Stimulated activated CD4-positive, alpha-beta T cell treated with anti-CD3 and anti-CD28 coated beads, Interleukin-4, amount 100 ng/mL, for 24 hours (primary cell): ENCODE data around the gene ZNF732.
"Not testable (repeated sequence)": the region's sequence is repeated elsewhere in the genome, so short reads cannot be mapped to it uniquely, and the experiment has no call there.

Source experiments
- DNase-seq: peaks from one replicate; pipeline ENCODE4 v3.0.0-alpha.2; 2020

ZNF732 gene

DNA sequence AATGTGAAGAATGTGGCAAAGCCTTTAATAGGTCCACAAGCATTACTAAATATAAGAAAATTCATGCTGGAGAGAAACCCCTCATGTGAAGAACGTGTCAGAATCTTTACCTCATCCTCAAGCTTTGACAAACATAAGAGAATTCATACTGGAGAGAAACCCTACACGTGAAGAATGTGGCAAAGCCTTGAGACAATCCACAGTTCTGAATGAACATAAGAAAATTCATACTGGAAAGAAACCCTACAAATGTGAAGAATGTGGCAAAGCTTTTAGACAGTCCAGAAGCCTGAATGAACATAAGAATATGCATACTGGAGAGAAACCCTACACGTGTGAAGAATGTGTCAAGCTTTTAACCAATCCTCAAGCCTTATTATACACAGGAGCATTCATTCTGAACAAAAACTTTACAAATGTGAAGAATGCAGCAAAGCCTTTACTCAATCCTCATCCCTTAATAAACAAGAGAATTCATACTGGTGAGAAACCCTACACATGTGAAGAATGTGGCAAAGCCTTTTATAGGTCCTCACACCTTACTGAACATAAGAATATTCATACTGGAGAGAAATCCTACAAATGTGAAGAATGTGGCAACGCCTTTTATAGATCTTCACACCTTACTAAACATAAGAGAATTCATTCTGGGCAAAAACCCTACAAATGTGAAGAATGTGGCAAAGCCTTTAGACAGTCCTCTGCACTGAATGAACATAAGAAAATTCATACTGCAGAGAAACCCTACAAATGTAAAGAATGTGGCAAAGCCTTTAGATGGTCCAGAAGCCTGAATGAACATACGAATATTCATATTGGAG, 51.1 kb downstream of the ZNF732 start:
- DNase-seq, result no peak

DNA sequence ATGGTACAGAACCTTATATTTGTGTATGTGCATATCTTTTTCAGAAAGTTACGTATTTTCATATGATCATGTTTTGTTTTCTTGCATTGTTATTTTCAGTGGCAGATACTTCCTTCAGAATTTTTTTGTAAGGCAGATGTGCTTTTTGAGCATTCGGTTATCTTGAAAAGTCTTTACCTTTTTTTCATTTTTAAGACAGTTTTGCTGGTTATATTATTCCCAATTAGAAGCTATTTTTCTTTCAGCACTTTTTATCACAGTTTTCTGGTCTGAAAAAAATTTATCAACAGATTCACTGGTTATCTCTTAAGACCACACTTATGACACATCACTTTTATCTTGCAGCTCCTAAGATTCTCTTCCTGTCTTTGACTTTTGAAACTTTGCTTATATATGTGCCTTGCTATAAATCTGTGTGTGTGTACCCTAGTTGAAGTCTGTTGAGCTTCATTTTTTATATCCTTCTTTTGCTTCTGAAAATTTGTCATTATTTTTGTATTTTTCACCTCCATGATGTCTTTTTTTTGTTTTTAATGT, 53.1 kb downstream of the ZNF732 start:
- DNase-seq, result no peak

DNA sequence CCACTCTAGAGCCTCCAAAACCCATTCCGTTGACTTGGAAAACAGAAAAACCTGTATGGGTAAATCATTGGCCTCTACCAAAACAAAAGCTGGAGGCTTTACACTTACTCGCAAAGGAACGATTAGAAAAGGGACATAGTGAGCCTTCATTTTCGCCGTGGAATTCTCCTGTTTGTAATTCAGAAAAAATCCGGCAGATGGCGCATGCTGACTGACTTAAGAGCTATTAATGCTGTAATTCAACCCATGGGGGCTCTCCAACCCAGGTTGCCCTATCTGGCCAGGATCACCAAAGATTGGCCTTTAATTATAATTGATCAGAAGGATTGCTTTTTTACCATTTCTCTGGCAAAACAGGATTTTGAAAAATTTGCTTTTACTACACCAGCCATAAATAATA, 60.8 kb downstream of the ZNF732 start:
- peak; percentile 71 for DNase-seq

DNA sequence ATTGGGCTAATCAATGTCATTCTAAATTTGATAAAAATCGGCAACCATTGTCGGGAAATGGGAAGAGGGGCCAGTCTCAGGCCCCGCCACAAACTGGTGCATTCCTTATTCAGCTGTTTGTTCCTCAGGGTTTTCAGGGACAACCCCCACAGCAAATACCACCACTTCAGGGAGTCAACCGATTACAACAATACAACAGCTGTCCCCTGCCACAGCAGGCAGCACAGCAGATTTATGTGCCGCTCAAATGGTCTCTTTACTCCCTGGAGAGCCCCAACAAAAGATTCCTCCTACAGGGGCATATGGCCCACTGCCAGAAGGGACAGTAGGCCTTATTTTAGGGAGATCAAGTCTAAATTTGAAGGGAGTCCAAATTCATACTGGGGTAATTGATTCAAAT, 61.8 kb downstream of the ZNF732 start:
- no peak for DNase-seq

DNA sequence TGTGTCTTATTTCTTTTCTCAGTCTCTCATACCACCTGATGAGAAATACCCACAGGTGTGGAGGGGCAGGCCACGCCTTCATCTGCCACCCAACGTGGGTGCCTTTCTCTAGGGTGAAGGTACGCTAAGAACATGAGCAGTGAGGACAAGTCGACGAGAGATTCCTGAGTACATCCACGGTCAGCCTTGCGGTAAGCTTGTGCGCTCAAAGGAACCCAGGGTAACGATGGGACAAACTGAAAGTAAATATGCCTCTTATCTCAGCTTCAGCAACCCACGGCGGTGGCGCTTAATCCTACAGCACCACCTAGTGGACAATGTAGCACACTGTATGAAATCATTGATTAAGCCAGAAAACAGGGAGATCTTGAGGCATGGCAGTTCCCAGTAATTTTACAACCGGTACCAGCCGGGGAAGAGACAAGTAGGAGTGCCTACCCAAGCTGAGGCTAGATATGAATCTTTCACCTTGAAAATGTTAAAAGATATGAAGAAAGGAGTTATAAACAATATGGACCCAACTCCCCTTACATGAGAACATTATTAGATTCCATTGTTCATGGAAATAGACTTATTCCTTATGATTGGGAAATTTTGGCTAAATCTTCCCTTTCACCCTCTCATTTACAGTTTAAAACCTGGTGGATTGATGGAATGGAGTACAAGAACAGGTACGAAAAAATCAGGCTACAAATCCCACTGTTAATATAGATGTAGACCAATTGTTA, 63.0 kb downstream of the ZNF732 start:
- DNase-seq, result peak; percentile 66

DNA sequence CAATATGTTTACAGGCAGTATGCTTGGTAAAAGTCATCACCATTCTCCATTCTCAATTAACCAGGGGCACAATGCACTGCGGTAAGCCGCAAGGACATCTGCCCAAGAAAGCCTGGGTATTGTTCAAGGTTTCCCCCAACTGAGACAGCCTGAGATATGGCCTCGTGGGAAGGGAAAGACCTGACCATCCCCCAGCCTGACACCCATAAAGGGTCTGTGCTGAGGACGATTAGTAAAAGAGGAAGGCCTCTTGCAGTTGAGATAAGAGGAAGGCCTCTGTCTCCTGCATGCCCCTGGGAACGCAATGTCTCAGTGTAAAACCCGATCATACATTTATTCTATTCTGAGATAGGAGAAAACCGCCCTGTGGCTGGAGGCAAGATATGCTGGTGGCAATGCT, 63.9 kb downstream of the ZNF732 start:
- not testable (repeated sequence) for DNase-seq

DNA sequence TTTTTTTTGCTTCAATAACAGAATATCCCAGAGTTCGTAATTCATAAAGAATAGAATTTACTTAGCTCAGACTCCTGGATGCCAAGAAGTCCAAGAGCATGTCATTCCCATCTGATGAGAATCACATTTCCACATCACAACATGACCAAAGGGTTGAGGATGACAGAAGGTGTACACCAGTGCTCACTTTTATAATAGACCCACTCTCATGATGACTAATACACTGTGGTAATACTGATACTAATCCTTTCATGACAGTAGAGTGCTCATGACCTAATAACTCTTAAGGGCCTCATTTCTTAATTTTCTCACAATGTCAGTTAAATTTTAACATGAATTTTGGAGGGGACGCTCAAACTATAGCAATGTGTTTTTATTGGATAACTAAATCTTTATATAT, 69.2 kb downstream of the ZNF732 start:
- DNase-seq, result no peak

DNA sequence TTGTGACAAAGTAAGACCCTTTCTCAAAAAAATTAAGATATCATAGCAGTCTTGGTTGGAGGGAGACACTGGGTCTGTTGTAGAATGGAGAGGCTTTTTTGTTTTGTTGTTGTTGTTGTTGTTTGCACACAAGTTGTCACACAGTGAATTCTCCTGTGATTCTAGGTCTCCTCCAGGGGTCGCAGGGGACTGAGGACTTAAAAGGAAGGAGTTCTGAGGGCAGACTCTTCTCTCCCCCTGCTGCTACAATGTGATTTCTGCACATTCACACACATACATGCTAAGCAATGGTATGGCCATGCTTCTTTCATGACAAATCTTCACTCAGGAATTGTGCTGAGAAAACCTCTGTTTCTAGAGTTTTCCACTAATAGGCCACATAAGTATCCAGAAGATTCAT, 71.1 kb downstream of the ZNF732 start:
- DNase-seq, result no peak

DNA sequence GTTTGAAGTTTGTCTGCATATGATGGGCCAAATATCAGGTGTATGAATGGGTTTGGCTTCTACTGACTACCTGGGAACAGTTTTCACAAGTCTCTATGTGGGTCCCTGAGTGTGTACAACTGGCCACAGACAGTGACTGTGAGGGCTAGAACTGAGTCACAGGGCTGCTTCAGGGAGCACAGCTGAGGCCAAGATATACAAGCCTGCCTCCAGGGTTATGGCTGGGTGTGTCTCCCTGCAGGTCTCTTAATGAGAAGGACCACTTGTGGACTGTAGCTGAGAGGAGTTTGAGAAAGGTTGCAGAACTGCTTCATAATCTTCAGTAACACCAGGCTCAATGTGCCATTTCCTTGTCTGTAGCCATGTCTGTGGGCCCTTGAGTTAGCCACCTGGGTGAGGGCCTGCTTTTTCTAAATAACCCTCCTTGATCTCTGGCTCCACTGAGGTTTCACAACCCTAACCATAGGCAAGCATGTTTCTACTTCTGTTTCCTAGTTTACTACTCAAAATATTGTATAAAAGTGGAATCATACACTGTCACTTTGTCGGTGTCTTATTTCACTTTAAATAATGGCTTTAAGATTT, 81.3 kb downstream of the ZNF732 start:
- DNase-seq, result no peak
